SK-N-SH (cell line): Measurements from ENCODE around the gene CAMK2N2. TPM values are rescaled to one million over a fixed set of nuclear protein-coding genes. Genes with fewer than 3 reads are reported as not detected.

Source experiments
- CTCF ChIA-PET: fragments of 300-600, 350-600 bp; formaldehyde crosslinking; extraction: SDS; loops from one replicate; lab custom pipeline; 2021; lab: Yijun Ruan, JAX
- POLR2A ChIA-PET: fragments of 350-600 bp; sonication (Branson Sonifier 250); formaldehyde crosslinking; extraction: SDS; loops from one replicate; lab custom pipeline; 2020; ENCODE audit warnings: antibody characterized with exemption, inconsistent platforms; lab: Yijun Ruan, JAX
- DNase-seq: peaks from one replicate; pipeline ENCODE4 v3.0.0; 2012
- H2AFZ ChIP-seq: fragments of 200-600 bp; sonication (generic); 2 replicates; pipeline ENCODE4 v1.8.1; 2016; ENCODE audit warnings: antibody characterized with exemption, mild to moderate bottlenecking, low read depth
- H3F3A ChIP-seq: fragments of 200-600 bp; sonication (generic); replicated peaks from 2 replicates; pipeline ENCODE3; 2016; ENCODE audit warnings: antibody characterized with exemption, mild to moderate bottlenecking; ENCODE audit not compliant: insufficient read depth
- H3K27ac ChIP-seq, 2 experiments: fragments of 200-500 bp in 1 of 2; fragments of 200-600 bp in 1 of 2; sonication (Bioruptor generic) in 1 of 2; sonication (generic), shearing (Covaris generic) in 1 of 2; 2 replicates each; pipeline versions ENCODE4 v1.5.1 to v1.6.1; 2014 to 2016; ENCODE audit warnings: low read depth in 2 of 2, inconsistent platforms in 1 of 2, low read length in 1 of 2, mild to moderate bottlenecking in 1 of 2, mixed read lengths in 1 of 2
- H3K27me3 ChIP-seq: fragments of 200-600 bp; sonication (generic), shearing (Covaris generic); 2 replicates; pipeline ENCODE4 v1.6.1; 2016; ENCODE audit warnings: mixed run types; ENCODE audit not compliant: insufficient read depth
- H3K36me3 ChIP-seq, 2 experiments: fragments of 200-500 bp in 1 of 2; fragments of 200-600 bp in 1 of 2; sonication (Bioruptor generic) in 1 of 2; sonication (generic) in 1 of 2; replicated peaks in 1 of 2; 2 replicates each; pipeline versions ENCODE3 to v1.5.1; 2014 to 2016; ENCODE audit warnings: low read length in 1 of 2, mild to moderate bottlenecking in 1 of 2; ENCODE audit not compliant: insufficient read depth in 2 of 2, control insufficient read depth in 1 of 2
- H3K4me1 ChIP-seq, 2 experiments: fragments of 200-500 bp in 1 of 2; fragments of 200-600 bp in 1 of 2; sonication (Bioruptor generic) in 1 of 2; sonication (generic), shearing (Covaris generic) in 1 of 2; 2 replicates each; pipeline versions ENCODE4 v1.5.1 to v1.6.1; 2014 to 2016; ENCODE audit warnings: low read depth in 1 of 2, low read length in 1 of 2, mixed run types in 1 of 2; ENCODE audit not compliant: insufficient read depth in 2 of 2, control insufficient read depth in 1 of 2
- H3K4me2 ChIP-seq: fragments of 200-600 bp; sonication (generic), shearing (Covaris generic); 2 replicates; pipeline ENCODE4 v1.6.1; 2017; ENCODE audit warnings: mixed run types
- H3K4me3 ChIP-seq, 2 experiments: fragments of 200-500 bp in 1 of 2; fragments of 200-600 bp in 1 of 2; sonication (Bioruptor generic) in 1 of 2; sonication (generic), shearing (Covaris generic) in 1 of 2; 2 replicates each; pipeline versions ENCODE4 v1.5.1 to v1.8.1; 2014 to 2016; ENCODE audit warnings: low read depth in 2 of 2, inconsistent platforms in 1 of 2, low read length in 1 of 2, mild to moderate bottlenecking in 1 of 2, mixed read lengths in 1 of 2, moderate library complexity in 1 of 2
- H3K79me2 ChIP-seq: fragments of 200-600 bp; sonication (generic); 2 replicates; pipeline ENCODE4 v1.8.1; 2017; ENCODE audit warnings: mild to moderate bottlenecking; ENCODE audit not compliant: insufficient read depth
- H3K9ac ChIP-seq: fragments of 200-600 bp; sonication (generic); 2 replicates; pipeline ENCODE4 v1.6.1; 2017; ENCODE audit warnings: mixed run types
- H3K9me2 ChIP-seq: fragments of 200-600 bp; sonication (generic); 2 replicates; pipeline ENCODE4 v1.6.1; 2017; ENCODE audit warnings: mixed run types
- H3K9me3 ChIP-seq: fragments of 200-600 bp; sonication (generic); 2 replicates; pipeline ENCODE4 v1.6.1; 2017; ENCODE audit warnings: mixed run types, mild to moderate bottlenecking, moderate library complexity
- H4K20me1 ChIP-seq: fragments of 200-600 bp; sonication (generic); 2 replicates; pipeline ENCODE4 v1.6.1; 2017; ENCODE audit warnings: mild to moderate bottlenecking, mixed run types; ENCODE audit not compliant: insufficient read depth
- CHD2 ChIP-seq: fragments of 150-350 bp; IDR thresholded peaks from 2 replicates; pipeline ENCODE4 v1.6.1; 2018; ENCODE audit warnings: low read length; ENCODE audit not compliant: partially characterized antibody
- ELF1 ChIP-seq: IDR thresholded peaks from 2 replicates; pipeline ENCODE4 v1.4.0; 2012
- FOXJ3 ChIP-seq: sonication (generic); formaldehyde crosslinking; IDR thresholded peaks from 2 replicates; pipeline ENCODE4 v1.5.1; 2020; ENCODE audit warnings: mild to moderate bottlenecking, missing genetic modification reagents
- FOXM1 ChIP-seq: IDR thresholded peaks from 2 replicates; pipeline ENCODE4 v1.4.0; 2012; ENCODE audit warnings: low read depth, mild to moderate bottlenecking
- GATA2 ChIP-seq: sonication (generic); formaldehyde crosslinking; IDR thresholded peaks from 2 replicates; pipeline ENCODE4 v1.5.0; 2020; ENCODE audit warnings: mild to moderate bottlenecking, missing genetic modification reagents
- JUND ChIP-seq: IDR thresholded peaks from 2 replicates; pipeline ENCODE4 v1.4.0; 2012
- MXI1 ChIP-seq: IDR thresholded peaks from 2 replicates; pipeline ENCODE4 v1.6.1; 2012; ENCODE audit warnings: mild to moderate bottlenecking, low read depth, low read length, improper control_type of control experiment
- NFIC ChIP-seq: IDR thresholded peaks from 2 replicates; pipeline ENCODE4 v1.4.0; 2012; ENCODE audit warnings: borderline replicate concordance
- RAD21 ChIP-seq: IDR thresholded peaks from 2 replicates; pipeline ENCODE4 v1.6.1; 2012; ENCODE audit warnings: mild to moderate bottlenecking, low read length
- RFX5 ChIP-seq: IDR thresholded peaks from 2 replicates; pipeline ENCODE4 v1.6.1; 2012; ENCODE audit warnings: mild to moderate bottlenecking, improper control_type of control experiment, low read length
- SIN3A ChIP-seq: IDR thresholded peaks from 2 replicates; pipeline ENCODE4 v1.6.1; 2012; ENCODE audit warnings: low read depth, mild to moderate bottlenecking, low read length, moderate library complexity, borderline replicate concordance
- SMC3 ChIP-seq: IDR thresholded peaks from 2 replicates; pipeline ENCODE4 v1.6.1; 2012; ENCODE audit warnings: low read depth, low read length, improper control_type of control experiment
- TAF1 ChIP-seq: IDR thresholded peaks from 2 replicates; pipeline ENCODE4 v1.6.1; 2012; ENCODE audit warnings: low read depth, mild to moderate bottlenecking, low read length, moderate library complexity, borderline replicate concordance
- TEAD4 ChIP-seq: IDR thresholded peaks from 2 replicates; pipeline ENCODE4 v1.4.0; 2012; ENCODE audit warnings: mild to moderate bottlenecking, borderline replicate concordance; ENCODE audit not compliant: insufficient read depth
- WGBS: methylation state at CpG from one replicate; pipeline ENCODE4 v1.1.6; 2017; ENCODE audit warnings: low lambda C conversion rate; 5-methylcytosine and 5-hydroxymethylcytosine counted together
- polyA plus RNA-seq, 3 experiments: library from polyadenylated mRNA; depleted of rRNA; stranded (reverse); fragments of >200 nt; gene quantifications; 2 replicates each; pipeline ENCODE4 v1.2.3, GENCODE V29; 2012
- TF ChIP-seq, protein P1 (sequence below): IDR thresholded peaks from 2 replicates; pipeline ENCODE4 v1.4.0; 2012; ENCODE audit warnings: low read depth
- TF ChIP-seq, protein P2 (sequence below): IDR thresholded peaks from 2 replicates; pipeline ENCODE4 v1.6.1; 2012; ENCODE audit warnings: mild to moderate bottlenecking, low read depth, low read length, moderate library complexity
- TF ChIP-seq, protein P3 (sequence below): IDR thresholded peaks from 2 replicates; pipeline ENCODE4; 2012
- TF ChIP-seq, protein P4 (sequence below): IDR thresholded peaks from 2 replicates; pipeline ENCODE4 v1.4.0; 2012; ENCODE audit warnings: low read depth, borderline replicate concordance

The CAMK2N2 gene
- polyA plus RNA-seq, 1 of the 3 experiments (the other 2 are of a cell fraction) = 2.2 TPM

DNA sequence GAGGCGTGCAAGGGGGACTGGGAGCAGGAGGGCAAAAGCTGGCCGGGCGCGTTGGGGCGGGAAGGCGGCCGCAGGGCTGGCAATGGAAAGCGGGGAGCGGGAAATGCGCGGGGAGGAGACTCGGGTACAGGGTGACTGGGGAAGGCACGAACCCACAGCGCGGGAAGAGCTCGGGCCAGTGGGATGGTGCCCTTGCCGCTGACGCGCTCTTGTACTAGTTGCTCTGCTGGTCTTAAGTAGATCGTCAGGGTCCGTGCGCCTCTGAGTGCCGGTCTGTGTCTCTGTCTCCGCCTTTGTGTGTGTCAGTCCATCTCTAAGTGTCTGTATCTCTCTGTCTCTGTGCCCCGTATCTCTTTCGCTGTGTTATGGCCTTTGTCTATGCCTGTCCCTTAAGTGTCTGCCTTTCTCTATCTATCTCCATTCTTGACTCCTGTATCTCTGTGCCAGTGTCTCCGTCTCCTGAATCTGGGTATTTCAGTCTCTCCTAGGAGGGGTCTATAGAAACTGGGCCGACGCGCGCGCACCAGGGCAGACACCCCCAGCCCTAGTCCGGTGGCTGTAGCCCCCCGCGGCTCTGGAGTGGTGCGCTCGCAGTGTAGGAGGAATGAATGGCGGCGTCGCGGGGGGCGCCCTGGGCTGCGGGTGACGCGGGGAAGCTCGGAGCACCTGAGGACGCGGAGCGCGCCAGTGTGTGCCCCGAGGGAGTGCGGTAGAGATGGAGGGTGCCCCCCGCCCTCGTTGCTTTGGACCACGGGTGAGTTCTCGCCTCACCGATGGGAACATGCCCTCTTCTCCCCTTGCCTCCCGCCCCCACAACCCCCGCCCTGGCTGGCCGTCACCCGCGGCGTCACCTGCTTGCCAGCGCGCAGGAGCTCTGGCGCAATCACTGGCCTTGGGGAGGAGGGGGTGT, 756 bp upstream of the CAMK2N2 start:
- Histone ChIP-seq H3K9me2 (no peaks in the 10 kb centered on the region), H3K9ac (peak overlapping the region; percentile 10; the same call in 1 of the 2 replicates), H3K4me3 (peak overlapping the region; percentile 54 to 67), H3K4me1 (peaks cover 0 to 22% of the 10 kb centered on the region in 2 experiments; a peak in 1 of 4 replicates), H4K20me1 (peaks cover 24% of the 10 kb centered on the region), H2AFZ (peak overlapping the region; percentile 72), H3K9me3 (no peaks in the 10 kb centered on the region), H3K4me2 (peak overlapping the region; percentile 95), H3K27me3 (no peaks in the 10 kb centered on the region; the same call in 1 of the 2 replicates), H3K79me2 (no peaks in the 10 kb centered on the region), H3K27ac (peak overlapping the region in 1 of 2 experiments; percentile 23; a peak in 1 of 4 replicates), H3K36me3 (no peaks in the 10 kb centered on the region), H3F3A (peaks cover 4% of the 10 kb centered on the region)
- CTCF ChIA-PET = interaction anchor here (0.8 to 4.1 kb wide), 7 partner anchors 12 to 367 kb away, joined by 3 to 25 read pairs (median 4); partner anchors contain the start of genes EEF1AKMT4 and VWA5B2
- TF ChIP-seq MXI1 (peak; percentile 49; the same call in 1 of the 2 replicates), SMC3 (no peak), RFX5 (no peak)
- WGBS = 4% methylated on average over 41 of the region's 66 CpGs
- POLR2A ChIA-PET = interaction anchor here (0.6 to 1.2 kb wide), 2 partner anchors 233 to 377 kb away, joined by 3 read pairs; partner anchors contain the start of gene PARL
- DNase-seq = peak; percentile 72

DNA sequence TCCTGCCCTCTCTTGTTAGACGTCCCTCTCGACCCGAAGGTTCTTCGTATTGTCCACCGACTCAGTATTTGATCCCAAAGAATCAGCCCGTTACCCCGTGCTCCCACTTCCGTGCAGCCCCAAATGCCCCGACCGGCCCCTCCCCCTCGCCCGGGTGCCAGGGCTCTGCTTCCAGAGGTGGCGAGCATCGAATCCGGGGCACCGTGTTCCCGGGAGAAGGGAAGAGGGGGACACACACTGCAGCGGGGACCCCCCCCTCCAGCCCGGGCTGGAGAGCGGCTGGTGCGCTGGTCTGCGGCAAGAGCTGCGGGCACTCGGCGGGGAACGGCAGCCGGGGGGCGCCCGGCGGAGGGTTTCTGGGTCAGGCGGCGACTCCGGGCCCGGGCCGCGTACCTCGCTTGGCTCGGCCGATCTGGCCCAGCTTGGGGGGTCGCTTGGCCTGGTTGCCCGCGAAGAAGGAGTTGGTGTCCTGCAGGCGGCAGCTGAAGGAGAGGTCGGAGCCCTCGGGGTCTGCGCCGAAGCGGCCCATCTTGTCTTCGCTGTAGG, 556 bp downstream of the CAMK2N2 start:
- POLR2A ChIA-PET = interaction anchor here (1.2 to 1.4 kb wide), 2 partner anchors 102 to 376 kb away, joined by 3 read pairs; partner anchors contain the start of gene PARL
- H3K4me1 ChIP-seq = peaks cover 0 to 22% of the 10 kb centered on the region in 2 experiments; a peak in 1 of 4 replicates
- H4K20me1 ChIP-seq = peaks cover 24% of the 10 kb centered on the region
- H2AFZ ChIP-seq = peak overlapping the region; percentile 81
- peak overlapping the region; percentile 54 to 80 for H3K4me3 ChIP-seq
- H3K9ac ChIP-seq = peak overlapping the region; percentile 17; the same call in 1 of the 2 replicates
- H3K9me2 ChIP-seq = no peaks in the 10 kb centered on the region
- 4% methylated on average over 9 of the region's 49 CpGs for WGBS
- no peaks in the 10 kb centered on the region for H3K27me3 ChIP-seq
- DNase-seq = peak; percentile 76
- H3F3A ChIP-seq = peaks cover 4% of the 10 kb centered on the region
- H3K36me3 ChIP-seq = no peaks in the 10 kb centered on the region
- no peaks in the 10 kb centered on the region for H3K9me3 ChIP-seq
- peak overlapping the region; percentile 95 for H3K4me2 ChIP-seq
- CTCF ChIA-PET = interaction anchor here (1.0 to 4.1 kb wide), 6 partner anchors 11 to 365 kb away, joined by 3 to 25 read pairs (median 6); partner anchors contain the start of genes EEF1AKMT4 and VWA5B2
- no peaks in the 10 kb centered on the region for H3K79me2 ChIP-seq
- H3K27ac ChIP-seq = peak overlapping the region; percentile 28 to 50; a peak in 2 of 4 replicates
- TF ChIP-seq ELF1 = no peak
- TF ChIP-seq SMC3 = no peak
- no peak for TF ChIP-seq JUND
- no peak for TF ChIP-seq FOXJ3 (CRISPR knock-in tag)
- TF ChIP-seq, protein P1, sequence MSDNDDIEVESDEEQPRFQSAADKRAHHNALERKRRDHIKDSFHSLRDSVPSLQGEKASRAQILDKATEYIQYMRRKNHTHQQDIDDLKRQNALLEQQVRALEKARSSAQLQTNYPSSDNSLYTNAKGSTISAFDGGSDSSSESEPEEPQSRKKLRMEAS = no peak
- TF ChIP-seq MXI1 = no peak
- no peak for TF ChIP-seq RAD21
- TF ChIP-seq GATA2 = no peak
- TF ChIP-seq SIN3A = no peak
- TF ChIP-seq, protein P2, sequence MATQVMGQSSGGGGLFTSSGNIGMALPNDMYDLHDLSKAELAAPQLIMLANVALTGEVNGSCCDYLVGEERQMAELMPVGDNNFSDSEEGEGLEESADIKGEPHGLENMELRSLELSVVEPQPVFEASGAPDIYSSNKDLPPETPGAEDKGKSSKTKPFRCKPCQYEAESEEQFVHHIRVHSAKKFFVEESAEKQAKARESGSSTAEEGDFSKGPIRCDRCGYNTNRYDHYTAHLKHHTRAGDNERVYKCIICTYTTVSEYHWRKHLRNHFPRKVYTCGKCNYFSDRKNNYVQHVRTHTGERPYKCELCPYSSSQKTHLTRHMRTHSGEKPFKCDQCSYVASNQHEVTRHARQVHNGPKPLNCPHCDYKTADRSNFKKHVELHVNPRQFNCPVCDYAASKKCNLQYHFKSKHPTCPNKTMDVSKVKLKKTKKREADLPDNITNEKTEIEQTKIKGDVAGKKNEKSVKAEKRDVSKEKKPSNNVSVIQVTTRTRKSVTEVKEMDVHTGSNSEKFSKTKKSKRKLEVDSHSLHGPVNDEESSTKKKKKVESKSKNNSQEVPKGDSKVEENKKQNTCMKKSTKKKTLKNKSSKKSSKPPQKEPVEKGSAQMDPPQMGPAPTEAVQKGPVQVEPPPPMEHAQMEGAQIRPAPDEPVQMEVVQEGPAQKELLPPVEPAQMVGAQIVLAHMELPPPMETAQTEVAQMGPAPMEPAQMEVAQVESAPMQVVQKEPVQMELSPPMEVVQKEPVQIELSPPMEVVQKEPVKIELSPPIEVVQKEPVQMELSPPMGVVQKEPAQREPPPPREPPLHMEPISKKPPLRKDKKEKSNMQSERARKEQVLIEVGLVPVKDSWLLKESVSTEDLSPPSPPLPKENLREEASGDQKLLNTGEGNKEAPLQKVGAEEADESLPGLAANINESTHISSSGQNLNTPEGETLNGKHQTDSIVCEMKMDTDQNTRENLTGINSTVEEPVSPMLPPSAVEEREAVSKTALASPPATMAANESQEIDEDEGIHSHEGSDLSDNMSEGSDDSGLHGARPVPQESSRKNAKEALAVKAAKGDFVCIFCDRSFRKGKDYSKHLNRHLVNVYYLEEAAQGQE = no peak
- no peak for TF ChIP-seq TEAD4
- TF ChIP-seq CHD2 = no peak
- no peak for TF ChIP-seq FOXM1
- TF ChIP-seq RFX5 = no peak
- TF ChIP-seq, protein P3, sequence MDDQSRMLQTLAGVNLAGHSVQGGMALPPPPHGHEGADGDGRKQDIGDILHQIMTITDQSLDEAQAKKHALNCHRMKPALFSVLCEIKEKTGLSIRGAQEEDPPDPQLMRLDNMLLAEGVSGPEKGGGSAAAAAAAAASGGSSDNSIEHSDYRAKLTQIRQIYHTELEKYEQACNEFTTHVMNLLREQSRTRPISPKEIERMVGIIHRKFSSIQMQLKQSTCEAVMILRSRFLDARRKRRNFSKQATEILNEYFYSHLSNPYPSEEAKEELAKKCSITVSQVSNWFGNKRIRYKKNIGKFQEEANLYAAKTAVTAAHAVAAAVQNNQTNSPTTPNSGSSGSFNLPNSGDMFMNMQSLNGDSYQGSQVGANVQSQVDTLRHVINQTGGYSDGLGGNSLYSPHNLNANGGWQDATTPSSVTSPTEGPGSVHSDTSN = no peak
- no peak for TF ChIP-seq NFIC
- TF ChIP-seq, protein P4, sequence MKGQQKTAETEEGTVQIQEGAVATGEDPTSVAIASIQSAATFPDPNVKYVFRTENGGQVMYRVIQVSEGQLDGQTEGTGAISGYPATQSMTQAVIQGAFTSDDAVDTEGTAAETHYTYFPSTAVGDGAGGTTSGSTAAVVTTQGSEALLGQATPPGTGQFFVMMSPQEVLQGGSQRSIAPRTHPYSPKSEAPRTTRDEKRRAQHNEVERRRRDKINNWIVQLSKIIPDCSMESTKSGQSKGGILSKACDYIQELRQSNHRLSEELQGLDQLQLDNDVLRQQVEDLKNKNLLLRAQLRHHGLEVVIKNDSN = no peak
- TF ChIP-seq TAF1 = no peak
